ENCODE data around the gene CKB.

GRCh38 chr14:103543140-103543539, 20.5 kb upstream of the CKB start:
- TF ChIP-seq POLR2A (IDR thresholded peaks at IDR 0.05) = no peak
- TF ChIP-seq CTCF (IDR thresholded peaks at IDR 0.05) = no peak
- no peak for TF ChIP-seq POLR2AphosphoS5 (IDR thresholded peaks at IDR 0.05)
